HepG2 (cell line): Measurements from ENCODE around the gene DPH1. TPM values are rescaled to one million over a fixed set of nuclear protein-coding genes. Genes with fewer than 3 reads are reported as not detected.
A peak's percentile ranks its signal among the peaks of the same experiment; 100 is the strongest.

Experiments used
- ARID3A ChIP-seq: IDR thresholded peaks from 2 replicates; pipeline ENCODE4 v1.6.1; 2012; ENCODE audit warnings: low read depth, low read length, improper control_type of control experiment
- HBP1 ChIP-seq: IDR thresholded peaks from 2 replicates; pipeline ENCODE4 v1.6.1; 2016; ENCODE audit warnings: low read depth, control low read depth
- HNRNPLL ChIP-seq: fragments of 200-400 bp; formaldehyde crosslinking; IDR thresholded peaks from 2 replicates; pipeline ENCODE4 v1.6.1; 2017; ENCODE audit warnings: mild to moderate bottlenecking, low read depth, low read length; ENCODE audit not compliant: poor library complexity, severe bottlenecking
- MBD4 ChIP-seq: IDR thresholded peaks from 2 replicates; pipeline ENCODE4 v1.6.1; 2012; ENCODE audit warnings: low read length, inconsistent platforms, borderline replicate concordance
- REL ChIP-seq: sonication (generic); formaldehyde crosslinking; conservative IDR thresholded peaks from 2 replicates; pipeline ENCODE4 v1.8.0; 2022; ENCODE audit warnings: mild to moderate bottlenecking, missing genetic modification reagents, moderate library complexity
- SSRP1 ChIP-seq: IDR thresholded peaks from 2 replicates; pipeline ENCODE4 v1.6.1; 2016; ENCODE audit warnings: control low read depth
- STAT6 ChIP-seq: sonication (generic); formaldehyde crosslinking; IDR thresholded peaks from 2 replicates; pipeline ENCODE4 v1.4.0; 2020; ENCODE audit warnings: missing genetic modification reagents, mild to moderate bottlenecking, borderline replicate concordance
- XRCC5 ChIP-seq: fragments of 200-400 bp; formaldehyde crosslinking; optimal IDR thresholded peaks from 2 replicates; pipeline ENCODE3; 2017; ENCODE audit warnings: mild to moderate bottlenecking, low read length
- ZNF3 ChIP-seq: IDR thresholded peaks from 2 replicates; pipeline ENCODE4 v1.7.0; 2017; ENCODE audit warnings: inconsistent platforms
- ZNF33B ChIP-seq: sonication (generic); formaldehyde crosslinking; IDR thresholded peaks from 2 replicates; pipeline ENCODE4 v1.5.1; 2020; ENCODE audit warnings: mild to moderate bottlenecking, missing genetic modification reagents
- ZNF530 ChIP-seq: sonication (generic); formaldehyde crosslinking; IDR thresholded peaks from 2 replicates; pipeline ENCODE4 v1.5.0; 2020; ENCODE audit warnings: low read depth, mild to moderate bottlenecking, missing genetic modification reagents
- polyA plus RNA-seq, 8 experiments: library from polyadenylated mRNA; depleted of rRNA in 3 of 8; stranded (reverse) in 7 of 8; unstranded in 1 of 8; fragments of >200 nt; fragmentation: Illumina TruSeq in 4 of 8; extraction: Trizol in 4 of 8; gene quantifications; 2 replicates each; pipeline versions ENCODE4 v1.2.1 to v1.2.3, GENCODE V29; 2011 to 2016; ENCODE audit warnings: low read depth in 4 of 8, missing spikeins in 1 of 8, mixed read lengths in 1 of 8; ENCODE audit not compliant: insufficient read depth in 1 of 8
- total RNA-seq, 5 experiments: library from RNA; depleted of rRNA; stranded (reverse); fragments of >200 nt; fragmentation: Illumina TruSeq; extraction: Trizol; gene quantifications; 2 replicates each; pipeline ENCODE4 v1.2.3, GENCODE V29; 2016; ENCODE audit warnings: low read depth in 1 of 5
- TF ChIP-seq, protein P1 (sequence below): sonication (generic); formaldehyde crosslinking; IDR thresholded peaks from 2 replicates; pipeline ENCODE4 v1.5.0; 2020; ENCODE audit warnings: mild to moderate bottlenecking, missing genetic modification reagents
- TF ChIP-seq, protein P2 (sequence below): sonication (generic); formaldehyde crosslinking; IDR thresholded peaks from 2 replicates; pipeline ENCODE4 v1.4.0; 2020; ENCODE audit warnings: low read depth, missing genetic modification reagents
- TF ChIP-seq, protein P3 (sequence below): sonication (generic); formaldehyde crosslinking; IDR thresholded peaks from 2 replicates; pipeline ENCODE4 v1.8.1; 2023; ENCODE audit warnings: mild to moderate bottlenecking, inconsistent platforms, moderate library complexity, missing genetic modification reagents, borderline replicate concordance

The DPH1 gene
- total and polyA plus RNA-seq, 2 of the 13 experiments (the other 11 are each of a cell fraction or from before 2014, with no cell fraction given): 25.3 to 42.8 TPM

GRCh38 chr17:2041561-2042389, 11.8 kb downstream of the DPH1 start, which contains the start of gene OVCA2 (continued):
- TF ChIP-seq, protein P1, sequence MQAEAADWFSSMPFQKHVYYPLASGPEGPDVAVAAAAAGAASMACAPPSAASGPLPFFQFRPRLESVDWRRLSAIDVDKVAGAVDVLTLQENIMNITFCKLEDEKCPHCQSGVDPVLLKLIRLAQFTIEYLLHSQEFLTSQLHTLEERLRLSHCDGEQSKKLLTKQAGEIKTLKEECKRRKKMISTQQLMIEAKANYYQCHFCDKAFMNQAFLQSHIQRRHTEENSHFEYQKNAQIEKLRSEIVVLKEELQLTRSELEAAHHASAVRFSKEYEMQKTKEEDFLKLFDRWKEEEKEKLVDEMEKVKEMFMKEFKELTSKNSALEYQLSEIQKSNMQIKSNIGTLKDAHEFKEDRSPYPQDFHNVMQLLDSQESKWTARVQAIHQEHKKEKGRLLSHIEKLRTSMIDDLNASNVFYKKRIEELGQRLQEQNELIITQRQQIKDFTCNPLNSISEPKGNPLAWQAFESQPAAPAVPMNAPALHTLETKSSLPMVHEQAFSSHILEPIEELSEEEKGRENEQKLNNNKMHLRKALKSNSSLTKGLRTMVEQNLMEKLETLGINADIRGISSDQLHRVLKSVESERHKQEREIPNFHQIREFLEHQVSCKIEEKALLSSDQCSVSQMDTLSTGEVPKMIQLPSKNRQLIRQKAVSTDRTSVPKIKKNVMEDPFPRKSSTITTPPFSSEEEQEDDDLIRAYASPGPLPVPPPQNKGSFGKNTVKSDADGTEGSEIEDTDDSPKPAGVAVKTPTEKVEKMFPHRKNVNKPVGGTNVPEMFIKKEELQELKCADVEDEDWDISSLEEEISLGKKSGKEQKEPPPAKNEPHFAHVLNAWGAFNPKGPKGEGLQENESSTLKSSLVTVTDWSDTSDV (CRISPR knock-in tag): no peak
- TF ChIP-seq ZNF33B (CRISPR knock-in tag): no peak
- no peak for TF ChIP-seq REL (CRISPR knock-in tag)
- TF ChIP-seq STAT6 (CRISPR knock-in tag): no peak; the same call in 1 of the 2 replicates
- TF ChIP-seq ARID3A: no peak
- peak; percentile 46 for TF ChIP-seq XRCC5
- TF ChIP-seq, protein P2, sequence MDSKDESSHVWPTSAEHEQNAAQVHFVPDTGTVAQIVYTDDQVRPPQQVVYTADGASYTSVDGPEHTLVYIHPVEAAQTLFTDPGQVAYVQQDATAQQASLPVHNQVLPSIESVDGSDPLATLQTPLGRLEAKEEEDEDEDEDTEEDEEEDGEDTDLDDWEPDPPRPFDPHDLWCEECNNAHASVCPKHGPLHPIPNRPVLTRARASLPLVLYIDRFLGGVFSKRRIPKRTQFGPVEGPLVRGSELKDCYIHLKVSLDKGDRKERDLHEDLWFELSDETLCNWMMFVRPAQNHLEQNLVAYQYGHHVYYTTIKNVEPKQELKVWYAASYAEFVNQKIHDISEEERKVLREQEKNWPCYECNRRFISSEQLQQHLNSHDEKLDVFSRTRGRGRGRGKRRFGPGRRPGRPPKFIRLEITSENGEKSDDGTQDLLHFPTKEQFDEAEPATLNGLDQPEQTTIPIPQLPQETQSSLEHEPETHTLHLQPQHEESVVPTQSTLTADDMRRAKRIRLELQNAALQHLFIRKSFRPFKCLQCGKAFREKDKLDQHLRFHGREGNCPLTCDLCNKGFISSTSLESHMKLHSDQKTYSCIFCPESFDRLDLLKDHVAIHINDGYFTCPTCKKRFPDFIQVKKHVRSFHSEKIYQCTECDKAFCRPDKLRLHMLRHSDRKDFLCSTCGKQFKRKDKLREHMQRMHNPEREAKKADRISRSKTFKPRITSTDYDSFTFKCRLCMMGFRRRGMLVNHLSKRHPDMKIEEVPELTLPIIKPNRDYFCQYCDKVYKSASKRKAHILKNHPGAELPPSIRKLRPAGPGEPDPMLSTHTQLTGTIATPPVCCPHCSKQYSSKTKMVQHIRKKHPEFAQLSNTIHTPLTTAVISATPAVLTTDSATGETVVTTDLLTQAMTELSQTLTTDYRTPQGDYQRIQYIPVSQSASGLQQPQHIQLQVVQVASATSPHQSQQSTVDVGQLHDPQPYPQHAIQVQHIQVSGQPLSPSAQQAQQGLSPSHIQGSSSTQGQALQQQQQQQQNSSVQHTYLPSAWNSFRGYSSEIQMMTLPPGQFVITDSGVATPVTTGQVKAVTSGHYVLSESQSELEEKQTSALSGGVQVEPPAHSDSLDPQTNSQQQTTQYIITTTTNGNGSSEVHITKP: no peak
- TF ChIP-seq MBD4: no peak
- peak; percentile 65 for TF ChIP-seq HNRNPLL
- TF ChIP-seq ZNF3 (CRISPR knock-in tag): no peak
- peak; percentile 37; the same call in 1 of the 2 replicates for TF ChIP-seq HBP1 (CRISPR knock-in tag)
- TF ChIP-seq, protein P3, sequence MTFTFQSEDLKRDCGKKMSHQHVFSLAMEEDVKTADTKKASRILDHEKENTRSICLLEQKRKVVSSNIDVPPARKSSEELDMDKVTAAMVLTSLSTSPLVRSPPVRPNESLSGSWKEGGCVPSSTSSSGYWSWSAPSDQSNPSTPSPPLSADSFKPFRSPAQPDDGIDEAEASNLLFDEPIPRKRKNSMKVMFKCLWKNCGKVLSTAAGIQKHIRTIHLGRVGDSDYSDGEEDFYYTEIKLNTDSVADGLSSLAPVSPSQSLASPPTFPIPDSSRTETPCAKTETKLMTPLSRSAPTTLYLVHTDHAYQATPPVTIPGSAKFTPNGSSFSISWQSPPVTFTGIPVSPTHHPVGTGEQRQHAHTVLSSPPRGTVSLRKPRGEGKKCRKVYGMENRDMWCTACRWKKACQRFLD: peak; percentile 59; the same call in 1 of the 2 replicates
- no peak for TF ChIP-seq SSRP1
- TF ChIP-seq ZNF530 (CRISPR knock-in tag): no peak
